ENCODE results near the gene ZBTB3.

DNA sequence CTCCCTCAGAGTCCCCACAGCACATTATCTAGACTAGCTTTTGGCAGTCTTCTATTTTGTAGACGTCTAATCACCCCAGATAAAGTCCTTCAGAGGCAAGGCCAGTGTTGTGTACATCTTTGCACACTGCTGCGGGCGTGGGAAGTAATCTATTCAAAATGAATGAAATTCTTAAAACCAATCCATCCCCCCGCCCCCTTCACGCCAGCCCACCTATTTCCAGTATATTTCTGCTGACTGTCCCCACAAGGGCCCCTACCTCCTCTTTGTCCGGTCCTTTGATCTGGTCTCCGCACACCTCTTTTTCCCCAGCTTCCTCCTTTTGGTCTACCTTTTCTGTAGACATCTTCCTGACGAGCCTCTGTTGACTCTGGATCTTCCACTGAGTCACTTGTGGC lies 47.1 kb downstream of the ZBTB3 start:
- TF ChIP-seq, protein P1, sequence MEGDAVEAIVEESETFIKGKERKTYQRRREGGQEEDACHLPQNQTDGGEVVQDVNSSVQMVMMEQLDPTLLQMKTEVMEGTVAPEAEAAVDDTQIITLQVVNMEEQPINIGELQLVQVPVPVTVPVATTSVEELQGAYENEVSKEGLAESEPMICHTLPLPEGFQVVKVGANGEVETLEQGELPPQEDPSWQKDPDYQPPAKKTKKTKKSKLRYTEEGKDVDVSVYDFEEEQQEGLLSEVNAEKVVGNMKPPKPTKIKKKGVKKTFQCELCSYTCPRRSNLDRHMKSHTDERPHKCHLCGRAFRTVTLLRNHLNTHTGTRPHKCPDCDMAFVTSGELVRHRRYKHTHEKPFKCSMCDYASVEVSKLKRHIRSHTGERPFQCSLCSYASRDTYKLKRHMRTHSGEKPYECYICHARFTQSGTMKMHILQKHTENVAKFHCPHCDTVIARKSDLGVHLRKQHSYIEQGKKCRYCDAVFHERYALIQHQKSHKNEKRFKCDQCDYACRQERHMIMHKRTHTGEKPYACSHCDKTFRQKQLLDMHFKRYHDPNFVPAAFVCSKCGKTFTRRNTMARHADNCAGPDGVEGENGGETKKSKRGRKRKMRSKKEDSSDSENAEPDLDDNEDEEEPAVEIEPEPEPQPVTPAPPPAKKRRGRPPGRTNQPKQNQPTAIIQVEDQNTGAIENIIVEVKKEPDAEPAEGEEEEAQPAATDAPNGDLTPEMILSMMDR (IDR thresholded peaks at IDR 0.05), result no peak
- TF ChIP-seq SIN3A (IDR thresholded peaks at IDR 0.05; ENCODE audit: borderline replicate concordance, insufficient read depth, low read depth, low read length), result no peak
